Endothelial cell of umbilical vein (primary cell): ENCODE data around the gene TWF2. TPM values are rescaled to one million over a fixed set of nuclear protein-coding genes. Genes with fewer than 3 reads are reported as not detected.

ENCODE experiments used
- BruUV-seq: library from RNA; stranded (reverse); fragments of 400-500 nt; replicated peaks from 2 replicates; lab custom pipeline; 2021; lab: Mats Ljungman, UMichigan
- CTCF ChIA-PET: fragments of 300-600, 350-600 bp; sonication (Branson Sonifier 250); formaldehyde crosslinking; loops from one replicate; lab custom pipeline; 2021; ENCODE audit warnings: antibody characterized with exemption, inconsistent platforms; lab: Charles Lee
- POLR2A ChIA-PET: fragments of 300-600, 350-600 bp; sonication (Branson Sonifier 250); formaldehyde crosslinking; loops from one replicate; lab custom pipeline; 2021; ENCODE audit warnings: antibody characterized with exemption, inconsistent platforms; lab: Charles Lee
- DNase-seq: peaks from one replicate; pipeline ENCODE4 v3.0.0-alpha.2; 2011; ENCODE audit warnings: low read depth, low spot score
- FAIRE-seq: peaks from 2 replicates; lab custom pipeline; 2011; peaks lifted over from hg19 to GRCh38; lab: Jason Lieb, UNC
- H2AFZ ChIP-seq: 2 replicates; pipeline ENCODE4 v1.6.0; 2012; ENCODE audit warnings: low read depth, low read length, control low read depth, inconsistent platforms
- H3K27ac ChIP-seq: 2 replicates; pipeline ENCODE4 v1.5.1; 2011; ENCODE audit warnings: low read depth, mild to moderate bottlenecking, control low read depth, low read length, moderate library complexity; ENCODE audit not compliant: insufficient read depth
- H3K27me3 ChIP-seq, 2 experiments: 2 replicates each; pipeline versions ENCODE4 v1.6.0 to v1.6.1; 2011; ENCODE audit warnings: low read length in 2 of 2, mixed read lengths in 1 of 2; ENCODE audit not compliant: control insufficient read depth in 2 of 2, insufficient read depth in 2 of 2
- H3K36me3 ChIP-seq, 2 experiments: 2 replicates in 1 of 2; 3 replicates in 1 of 2; pipeline ENCODE4 v1.5.1; 2011; ENCODE audit warnings: low read length in 2 of 2, mild to moderate bottlenecking in 1 of 2, moderate library complexity in 1 of 2; ENCODE audit not compliant: control insufficient read depth in 2 of 2, insufficient read depth in 2 of 2; ENCODE audit errors: extremely low read depth in 1 of 2
- H3K4me1 ChIP-seq: 3 replicates; pipeline ENCODE4 v1.5.1; 2011; ENCODE audit warnings: mild to moderate bottlenecking, low read length; ENCODE audit not compliant: control insufficient read depth, insufficient read depth; ENCODE audit errors: extremely low read depth
- H3K4me2 ChIP-seq: 2 replicates; pipeline ENCODE4 v1.6.1; 2011; ENCODE audit warnings: low read length, control low read depth, mixed read lengths; ENCODE audit not compliant: insufficient read depth
- H3K4me3 ChIP-seq, 3 experiments: fragments of 200-600 bp in 1 of 3; sonication (generic), shearing (Covaris generic) in 1 of 3; replicated peaks in 1 of 3; 2 replicates each; pipeline ENCODE4 v1.5.1; 2011 to 2016; ENCODE audit warnings: control low read depth in 3 of 3, low read length in 3 of 3, mild to moderate bottlenecking in 2 of 3, inconsistent platforms in 1 of 3, low read depth in 1 of 3, moderate library complexity in 1 of 3; ENCODE audit not compliant: insufficient read depth in 1 of 3
- H3K79me2 ChIP-seq: 2 replicates; pipeline ENCODE4 v1.6.0; 2012; ENCODE audit warnings: low read length, inconsistent platforms; ENCODE audit not compliant: control insufficient read depth, insufficient read depth
- H3K9ac ChIP-seq: replicated peaks from 2 replicates; pipeline ENCODE3; 2011; ENCODE audit warnings: low read length, control low read depth; ENCODE audit not compliant: insufficient read depth; ENCODE audit errors: extremely low read depth
- H3K9me1 ChIP-seq: replicated peaks from 3 replicates; pipeline ENCODE4 v1.6.0; 2011; ENCODE audit warnings: mild to moderate bottlenecking, low read length; ENCODE audit not compliant: control insufficient read depth, insufficient read depth; ENCODE audit errors: extremely low read depth
- H3K9me3 ChIP-seq: replicated peaks from 2 replicates; pipeline ENCODE4 v1.5.1; 2012; ENCODE audit warnings: low read length, inconsistent platforms; ENCODE audit not compliant: control insufficient read depth, insufficient read depth
- H4K20me1 ChIP-seq: replicated peaks from 2 replicates; pipeline ENCODE3; 2011; ENCODE audit warnings: mild to moderate bottlenecking, low read length; ENCODE audit not compliant: control insufficient read depth, insufficient read depth; ENCODE audit errors: extremely low read depth
- CTCF ChIP-seq, 2 donors: IDR thresholded peaks; 1 replicate in 1 of 2; 2 replicates in 1 of 2; pipeline ENCODE4 v1.5.1; 2011; ENCODE audit warnings: low read length in 2 of 2, mild to moderate bottlenecking in 2 of 2, moderate library complexity in 2 of 2, control low read depth in 1 of 2, inconsistent platforms in 1 of 2, low read depth in 1 of 2; ENCODE audit not compliant: insufficient read depth in 1 of 2; ENCODE audit errors: extremely low read depth in 1 of 2
- EZH2 ChIP-seq: IDR thresholded peaks from 2 replicates; pipeline ENCODE4 v1.6.1; 2012; ENCODE audit warnings: borderline replicate concordance, low read depth, mild to moderate bottlenecking, moderate library complexity, low read length, inconsistent platforms; ENCODE audit not compliant: severe bottlenecking
- FOS ChIP-seq: IDR thresholded peaks from 2 replicates; pipeline ENCODE4 v1.6.1; 2011; ENCODE audit warnings: mild to moderate bottlenecking, low read length, moderate library complexity, borderline replicate concordance; ENCODE audit not compliant: insufficient read depth
- GATA2 ChIP-seq: IDR thresholded peaks from 2 replicates; pipeline ENCODE4 v1.7.0; 2011; ENCODE audit warnings: low read depth, mild to moderate bottlenecking, moderate library complexity, mixed read lengths, low read length; ENCODE audit not compliant: insufficient read length, insufficient read depth
- JUN ChIP-seq: IDR thresholded peaks from 2 replicates; pipeline ENCODE4 v1.6.1; 2011; ENCODE audit warnings: borderline replicate concordance, low read depth; ENCODE audit not compliant: insufficient read length, insufficient read depth
- MAX ChIP-seq: IDR thresholded peaks from 2 replicates; pipeline ENCODE4 v1.6.1; 2011; ENCODE audit not compliant: insufficient read depth, insufficient read length
- MYC ChIP-seq: IDR thresholded peaks from one replicate; pipeline ENCODE4 v1.6.1; 2011; ENCODE audit warnings: mild to moderate bottlenecking, low read depth, low read length
- POLR2A ChIP-seq: IDR thresholded peaks from 2 replicates; pipeline ENCODE4 v1.6.1; 2012; ENCODE audit warnings: low read depth, mild to moderate bottlenecking, control low read depth, low read length
- POLR2AphosphoS5 ChIP-seq: IDR thresholded peaks from 2 replicates; pipeline ENCODE4 v1.6.1; 2012; ENCODE audit warnings: low read depth, mild to moderate bottlenecking, control low read depth, low read length, moderate library complexity; ENCODE audit not compliant: insufficient read depth
- dilution Hi-C: fragments of 300-500 bp; cut with MboI; formaldehyde crosslinking; loops from one replicate; pipeline ENCODE4 v1.15.0; 2019; ENCODE audit warnings: low sequenced_read_pairs; ENCODE audit not compliant: extremely low pct_ligation_motif_present
- intact Hi-C: fragments of 100-400 bp; cut with micrococcal nuclease; formaldehyde crosslinking; loops from one replicate; pipeline ENCODE4 v1.10.0; 2022
- polyA plus RNA-seq, 4 experiments: library from polyadenylated mRNA; depleted of rRNA in 3 of 4; stranded (reverse) in 3 of 4; unstranded in 1 of 4; fragments of >200 nt; gene quantifications; 2 replicates each; pipeline versions ENCODE4 v1.2.1 to v1.2.3, GENCODE V29; 2011 to 2012; ENCODE audit warnings: missing spikeins in 1 of 4
- total RNA-seq: library from RNA; stranded (reverse); gene quantifications from 2 replicates; pipeline ENCODE4 v1.2.3, GENCODE V29; 2021

The TWF2 gene
- total and polyA plus RNA-seq, 2 donors (not counting 3 experiments of a cell fraction or from before 2014, with no cell fraction given): 82.9 to 134 TPM

- peaks cover 40 to 59% of the 10 kb centered on the region in 2 experiments for H3K36me3 ChIP-seq
- FAIRE-seq: no peak
- H3K9me1 ChIP-seq: no peaks in the 10 kb centered on the region
- H3K9ac ChIP-seq: no peak overlapping the region
- TF ChIP-seq MYC: no peak
- no peak for TF ChIP-seq CTCF (IDR thresholded peaks at IDR 0.05; ENCODE audit: extremely low read depth in 1 of 2, insufficient read depth in 1 of 2, low read depth in 1 of 2, low read length in 2 of 2)
- TF ChIP-seq POLR2AphosphoS5: no peak
- no peak for TF ChIP-seq EZH2
- TF ChIP-seq FOS: no peak
- no peak for TF ChIP-seq MAX
- no peak for TF ChIP-seq GATA2
- TF ChIP-seq POLR2A: no peak
- no peak for TF ChIP-seq JUN
- no TSS peak for BruUV-seq
- no peak overlapping the region for H3K4me3 ChIP-seq
- ChIA-PET POLR2A (no interaction called here), CTCF (interaction anchor here (1.5 kb wide), 1 partner anchor 9 kb away, joined by 4 read pairs; no protein-coding TSS in a partner anchor)
- H3K79me2 ChIP-seq: no peaks in the 10 kb centered on the region
- dilution Hi-C loops: no loop called here
- H3K27me3 ChIP-seq: no peaks in the 10 kb centered on the region
- intact Hi-C loops: no loop called here
- no peak overlapping the region for H3K27ac ChIP-seq
- no peaks in the 10 kb centered on the region for H3K9me3 ChIP-seq
- DNase-seq: no peak
- H2AFZ ChIP-seq: no peak overlapping the region
- no peak overlapping the region for H3K4me2 ChIP-seq
- no peaks in the 10 kb centered on the region for H4K20me1 ChIP-seq
- H3K4me1 ChIP-seq: no peaks in the 10 kb centered on the region
These were observed 28.9 kb downstream of the TWF2 start for GRCh38 chr3:52210037-52210436.
